Keratinocyte (primary cell): ENCODE data around the gene TOX3. TPM values are rescaled to one million over a fixed set of nuclear protein-coding genes. Genes with fewer than 3 reads are reported as not detected.

Source experiments
- DNase-seq: peaks from one replicate; pipeline ENCODE4 v3.0.0-alpha.2; 2011; ENCODE audit warnings: low read depth, missing footprints, low spot score
- FAIRE-seq: peaks from 2 replicates; lab custom pipeline; 2011; peaks lifted over from hg19 to GRCh38; lab: Jason Lieb, UNC
- H2AFZ ChIP-seq: 2 replicates; pipeline ENCODE4 v1.6.0; 2012; ENCODE audit warnings: low read length, control low read depth, inconsistent platforms; ENCODE audit not compliant: control insufficient read depth
- H3K27ac ChIP-seq: 2 replicates; pipeline ENCODE4 v1.5.1; 2011; ENCODE audit warnings: low read length; ENCODE audit not compliant: control insufficient read depth, insufficient read depth
- H3K27me3 ChIP-seq: 3 replicates; pipeline ENCODE4 v1.6.0; 2011; ENCODE audit warnings: low read length; ENCODE audit not compliant: control insufficient read depth, insufficient read depth; ENCODE audit errors: extremely low read depth
- H3K36me3 ChIP-seq, 2 experiments: 2 replicates in 1 of 2; 3 replicates in 1 of 2; pipeline ENCODE4 v1.5.1; 2011; ENCODE audit warnings: low read length in 2 of 2, mild to moderate bottlenecking in 1 of 2; ENCODE audit not compliant: control insufficient read depth in 2 of 2, insufficient read depth in 2 of 2; ENCODE audit errors: extremely low read depth in 1 of 2
- H3K4me1 ChIP-seq: 3 replicates; pipeline ENCODE4 v1.5.1; 2011; ENCODE audit warnings: low read length; ENCODE audit not compliant: control insufficient read depth, insufficient read depth; ENCODE audit errors: extremely low read depth
- H3K4me2 ChIP-seq: 3 replicates; pipeline ENCODE4 v1.6.0; 2011; ENCODE audit warnings: low read depth, low read length; ENCODE audit not compliant: control insufficient read depth, insufficient read depth; ENCODE audit errors: extremely low read depth
- H3K4me3 ChIP-seq, 3 experiments: fragments of 200-600 bp in 1 of 3; sonication (generic) in 1 of 3; 2 replicates in 2 of 3; 3 replicates in 1 of 3; pipeline ENCODE4 v1.5.1; 2011 to 2016; ENCODE audit warnings: low read length in 3 of 3, mild to moderate bottlenecking in 3 of 3, control low read depth in 2 of 3, inconsistent platforms in 1 of 3, low read depth in 1 of 3, mixed read lengths in 1 of 3, mixed run types in 1 of 3, moderate library complexity in 1 of 3; ENCODE audit not compliant: control insufficient read depth in 2 of 3, insufficient read depth in 2 of 3; ENCODE audit errors: extremely low read depth in 1 of 3
- H3K79me2 ChIP-seq: 2 replicates; pipeline ENCODE4 v1.6.0; 2012; ENCODE audit warnings: low read length; ENCODE audit not compliant: control insufficient read depth, insufficient read depth
- H3K9ac ChIP-seq: 3 replicates; pipeline ENCODE4 v1.6.0; 2011; ENCODE audit warnings: low read length; ENCODE audit not compliant: control insufficient read depth, insufficient read depth; ENCODE audit errors: extremely low read depth
- H3K9me1 ChIP-seq: 3 replicates; pipeline ENCODE4 v1.6.0; 2011; ENCODE audit warnings: low read length; ENCODE audit not compliant: control insufficient read depth, insufficient read depth; ENCODE audit errors: extremely low read depth
- H3K9me3 ChIP-seq: 2 replicates; pipeline ENCODE4 v1.5.1; 2012; ENCODE audit warnings: low read depth, low read length; ENCODE audit not compliant: control insufficient read depth
- H4K20me1 ChIP-seq: 3 replicates; pipeline ENCODE4 v1.6.0; 2011; ENCODE audit warnings: low read length; ENCODE audit not compliant: control insufficient read depth, insufficient read depth; ENCODE audit errors: extremely low read depth
- EZH2 ChIP-seq: IDR thresholded peaks from one replicate; pipeline ENCODE4 v1.6.1; 2012; ENCODE audit warnings: inconsistent platforms, mild to moderate bottlenecking, low read length, moderate library complexity
- dilution Hi-C: fragments of 300-500 bp; cut with MboI; formaldehyde crosslinking; loops from one replicate; pipeline ENCODE4 v1.7.0; 2020; ENCODE audit warnings: low sequenced_read_pairs; ENCODE audit not compliant: extremely low pct_ligation_motif_present
- polyA plus RNA-seq, 5 experiments: library from polyadenylated mRNA; depleted of rRNA in 3 of 5; stranded (reverse) in 3 of 5; stranded (forward) in 1 of 5; unstranded in 1 of 5; fragments of >200 nt; gene quantifications; 1 replicate in 1 of 5; 2 replicates in 3 of 5; 3 replicates in 1 of 5; pipeline versions ENCODE4 v1.2.1 to v1.2.3, GENCODE V29; 2011 to 2012; ENCODE audit warnings: missing spikeins in 2 of 5, low read depth in 1 of 5, low replicate concordance in 1 of 5
- TF ChIP-seq, protein P1 (sequence below), 3 experiments: IDR thresholded peaks in 1 of 3; conservative IDR thresholded peaks in 1 of 3; optimal IDR thresholded peaks in 1 of 3; 2 replicates in 2 of 3; 3 replicates in 1 of 3; pipeline versions ENCODE3 to v1.5.1; 2011; ENCODE audit warnings: low read length in 3 of 3, mild to moderate bottlenecking in 3 of 3, moderate library complexity in 2 of 3, control low read depth in 1 of 3, inconsistent platforms in 1 of 3; ENCODE audit not compliant: insufficient read depth in 2 of 3; ENCODE audit errors: extremely low read depth in 1 of 3

TOX3 gene
- polyA plus RNA-seq, 1 donor (not counting 4 experiments of a cell fraction or from before 2014, with no cell fraction given), result not detected

GRCh38 chr16:52462816-52463215, 84.1 kb downstream of the TOX3 start:
- Histone ChIP-seq H3K9me1 (no peaks in the 10 kb centered on the region), H3K27me3 (no peaks in the 10 kb centered on the region), H3K4me3 (no peak overlapping the region), H4K20me1 (no peaks in the 10 kb centered on the region), H3K4me1 (no peaks in the 10 kb centered on the region), H3K9ac (no peak overlapping the region), H3K79me2 (no peaks in the 10 kb centered on the region), H3K27ac (no peak overlapping the region), H3K36me3 (no peaks in the 10 kb centered on the region), H3K9me3 (no peaks in the 10 kb centered on the region), H3K4me2 (no peak overlapping the region), H2AFZ (no peak overlapping the region)
- no peak for TF ChIP-seq EZH2
- TF ChIP-seq, protein P1, sequence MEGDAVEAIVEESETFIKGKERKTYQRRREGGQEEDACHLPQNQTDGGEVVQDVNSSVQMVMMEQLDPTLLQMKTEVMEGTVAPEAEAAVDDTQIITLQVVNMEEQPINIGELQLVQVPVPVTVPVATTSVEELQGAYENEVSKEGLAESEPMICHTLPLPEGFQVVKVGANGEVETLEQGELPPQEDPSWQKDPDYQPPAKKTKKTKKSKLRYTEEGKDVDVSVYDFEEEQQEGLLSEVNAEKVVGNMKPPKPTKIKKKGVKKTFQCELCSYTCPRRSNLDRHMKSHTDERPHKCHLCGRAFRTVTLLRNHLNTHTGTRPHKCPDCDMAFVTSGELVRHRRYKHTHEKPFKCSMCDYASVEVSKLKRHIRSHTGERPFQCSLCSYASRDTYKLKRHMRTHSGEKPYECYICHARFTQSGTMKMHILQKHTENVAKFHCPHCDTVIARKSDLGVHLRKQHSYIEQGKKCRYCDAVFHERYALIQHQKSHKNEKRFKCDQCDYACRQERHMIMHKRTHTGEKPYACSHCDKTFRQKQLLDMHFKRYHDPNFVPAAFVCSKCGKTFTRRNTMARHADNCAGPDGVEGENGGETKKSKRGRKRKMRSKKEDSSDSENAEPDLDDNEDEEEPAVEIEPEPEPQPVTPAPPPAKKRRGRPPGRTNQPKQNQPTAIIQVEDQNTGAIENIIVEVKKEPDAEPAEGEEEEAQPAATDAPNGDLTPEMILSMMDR (optimal IDR thresholded peaks at IDR 0.05 in 1 of 3, IDR thresholded peaks at IDR 0.05 in 1 of 3, conservative IDR thresholded peaks at IDR 0.05 in 1 of 3; ENCODE audit: extremely low read depth in 1 of 3, insufficient read depth in 2 of 3, low read length in 3 of 3), result no peak
- FAIRE-seq (no peak), DNase-seq (no peak)
- dilution Hi-C loops, result no loop called here

GRCh38 chr16:52460639-52461178, 86.2 kb downstream of the TOX3 start:
- Histone ChIP-seq H3K9me1 (no peaks in the 10 kb centered on the region), H3K79me2 (no peaks in the 10 kb centered on the region), H4K20me1 (no peaks in the 10 kb centered on the region), H2AFZ (no peak overlapping the region), H3K4me2 (no peak overlapping the region), H3K36me3 (no peaks in the 10 kb centered on the region), H3K4me1 (no peaks in the 10 kb centered on the region), H3K4me3 (no peak overlapping the region), H3K27me3 (no peaks in the 10 kb centered on the region), H3K9me3 (no peaks in the 10 kb centered on the region), H3K9ac (no peak overlapping the region), H3K27ac (no peak overlapping the region)
- no peak for FAIRE-seq
- dilution Hi-C loops, result no loop called here
- no peak for DNase-seq
- TF ChIP-seq, protein P1 (optimal IDR thresholded peaks at IDR 0.05 in 1 of 3, IDR thresholded peaks at IDR 0.05 in 1 of 3, conservative IDR thresholded peaks at IDR 0.05 in 1 of 3; ENCODE audit: extremely low read depth in 1 of 3, insufficient read depth in 2 of 3, low read length in 3 of 3), result no peak
- no peak for TF ChIP-seq EZH2
